NCI-H82 treated with DMSO at 0.1 percent for 48 hours (cell line): ENCODE data around the gene TEC.
"Not testable (repeated sequence)": the region's sequence is repeated elsewhere in the genome, so short reads cannot be mapped to it uniquely, and the experiment has no call there.

ENCODE experiments used
- DNase-seq: peaks from one replicate; lab custom pipeline; 2025; ENCODE audit not compliant: unreplicated experiment; lab: John Stamatoyannopoulos, UW

Gene TEC

GRCh38 chr4:48242511-48243195 is 27.0 kb downstream of the TEC start:
- no peak for DNase-seq

- no peak for DNase-seq
Observed at GRCh38 chr4:48241731-48242130, 27.9 kb downstream of the TEC start.

GRCh38 chr4:48237996-48238645 is 31.5 kb downstream of the TEC start:
- no peak for DNase-seq

- DNase-seq: no peak
Observed at GRCh38 chr4:48235050-48235449, 34.6 kb downstream of the TEC start.

- DNase-seq: no peak
Observed at GRCh38 chr4:48234575-48234974, 35.1 kb downstream of the TEC start.

GRCh38 chr4:48228949-48229348 is 40.7 kb downstream of the TEC start:
- DNase-seq: no peak

- DNase-seq: no peak
Observed at GRCh38 chr4:48227662-48228061, 42.0 kb downstream of the TEC start.

GRCh38 chr4:48226199-48226598 is 43.4 kb downstream of the TEC start:
- no peak for DNase-seq

- no peak for DNase-seq
Observed at GRCh38 chr4:48225368-48226141, 44.1 kb downstream of the TEC start.

GRCh38 chr4:48224606-48225005 is 45.0 kb downstream of the TEC start:
- DNase-seq: no peak

GRCh38 chr4:48223633-48224295 is 45.9 kb downstream of the TEC start:
- DNase-seq: no peak

GRCh38 chr4:48222491-48222890 is 47.1 kb downstream of the TEC start:
- no peak for DNase-seq

- DNase-seq: not testable (repeated sequence)
Observed at GRCh38 chr4:48219430-48219829, 50.2 kb downstream of the TEC start.

- no peak for DNase-seq
Observed at GRCh38 chr4:48216563-48216962, 53.1 kb downstream of the TEC start.

- no peak for DNase-seq
Observed at GRCh38 chr4:48215977-48216376, 53.7 kb downstream of the TEC start.

- DNase-seq: no peak
Observed at GRCh38 chr4:48212165-48212564, 57.5 kb downstream of the TEC start.

- DNase-seq: no peak
Observed at GRCh38 chr4:48210966-48211328, 58.7 kb downstream of the TEC start.

- DNase-seq: no peak
Observed at GRCh38 chr4:48205626-48206025, 64.0 kb downstream of the TEC start.

GRCh38 chr4:48205107-48205506 is 64.5 kb downstream of the TEC start:
- DNase-seq: no peak

GRCh38 chr4:48203819-48204218 is 65.8 kb downstream of the TEC start:
- no peak for DNase-seq

- no peak for DNase-seq
Observed at GRCh38 chr4:48197643-48198237, 71.9 kb downstream of the TEC start.
